A549 treated with ZK216348 at 1 μM for 4 hours (cell line): Measurements from ENCODE around the gene NFYC. TPM values are rescaled to one million over a fixed set of nuclear protein-coding genes. Genes with fewer than 3 reads are reported as not detected.

Experiments used
- total RNA-seq: library from RNA; stranded (reverse); fragments of 200-300 nt; extraction: Qiagen RNA extraction; gene quantifications from 5 replicates; pipeline ENCODE4 v1.2.3, GENCODE V29; 2022; ENCODE audit warnings: low read depth

NFYC gene
- 37.2 to 42.8 TPM (median 39.0 TPM) in 5 replicates for total RNA-seq

DNA sequence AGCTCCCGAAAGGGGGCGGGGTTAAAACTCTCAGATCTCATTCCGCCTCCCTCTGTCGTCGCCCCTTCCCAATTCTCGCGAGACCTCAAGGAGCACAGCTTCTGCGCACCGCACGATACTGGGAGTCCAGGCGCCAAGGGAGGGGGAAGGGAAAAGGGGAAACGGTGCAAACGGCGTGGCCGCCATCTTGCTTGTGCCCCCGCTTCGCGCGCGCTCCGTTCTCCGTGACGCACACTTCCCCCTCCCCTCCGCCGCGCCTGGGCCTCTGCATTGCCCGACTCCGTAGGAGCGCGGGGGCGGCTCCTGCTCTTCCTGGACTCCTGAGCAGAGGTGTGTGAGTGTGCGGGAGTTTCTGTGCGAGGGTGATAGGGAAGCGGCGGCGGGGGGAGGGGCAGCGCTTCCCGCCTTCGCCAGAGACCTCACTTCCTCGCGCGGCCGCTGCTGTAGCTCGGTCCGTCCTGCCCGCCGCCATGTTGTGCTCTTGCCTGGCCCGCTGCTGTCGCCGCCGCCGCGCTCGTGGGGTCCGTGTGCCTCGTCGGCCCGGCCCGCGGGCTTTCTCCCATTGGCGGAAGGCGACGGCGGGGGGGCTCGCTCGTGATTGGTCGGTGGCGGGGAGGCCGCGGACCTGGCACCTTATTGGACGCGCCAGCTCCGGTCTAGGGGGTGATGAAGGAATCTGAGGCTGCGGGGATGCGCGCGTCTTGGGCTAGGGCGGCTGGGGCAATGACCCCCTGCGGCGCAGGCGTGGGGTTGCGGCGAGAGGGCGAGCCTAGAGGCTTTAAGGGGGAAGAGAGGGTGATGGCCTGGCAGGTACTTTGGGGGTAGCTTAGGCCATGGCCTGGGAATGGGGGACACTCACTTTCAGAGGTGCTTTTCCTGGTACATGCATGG, at the start of gene NFYC:
Gene NFYC, plus strand, starts transcription at position 167 of the 891 bp plus-strand sequence. CDS start 47,140 bp downstream, outside the sequence.

DNA sequence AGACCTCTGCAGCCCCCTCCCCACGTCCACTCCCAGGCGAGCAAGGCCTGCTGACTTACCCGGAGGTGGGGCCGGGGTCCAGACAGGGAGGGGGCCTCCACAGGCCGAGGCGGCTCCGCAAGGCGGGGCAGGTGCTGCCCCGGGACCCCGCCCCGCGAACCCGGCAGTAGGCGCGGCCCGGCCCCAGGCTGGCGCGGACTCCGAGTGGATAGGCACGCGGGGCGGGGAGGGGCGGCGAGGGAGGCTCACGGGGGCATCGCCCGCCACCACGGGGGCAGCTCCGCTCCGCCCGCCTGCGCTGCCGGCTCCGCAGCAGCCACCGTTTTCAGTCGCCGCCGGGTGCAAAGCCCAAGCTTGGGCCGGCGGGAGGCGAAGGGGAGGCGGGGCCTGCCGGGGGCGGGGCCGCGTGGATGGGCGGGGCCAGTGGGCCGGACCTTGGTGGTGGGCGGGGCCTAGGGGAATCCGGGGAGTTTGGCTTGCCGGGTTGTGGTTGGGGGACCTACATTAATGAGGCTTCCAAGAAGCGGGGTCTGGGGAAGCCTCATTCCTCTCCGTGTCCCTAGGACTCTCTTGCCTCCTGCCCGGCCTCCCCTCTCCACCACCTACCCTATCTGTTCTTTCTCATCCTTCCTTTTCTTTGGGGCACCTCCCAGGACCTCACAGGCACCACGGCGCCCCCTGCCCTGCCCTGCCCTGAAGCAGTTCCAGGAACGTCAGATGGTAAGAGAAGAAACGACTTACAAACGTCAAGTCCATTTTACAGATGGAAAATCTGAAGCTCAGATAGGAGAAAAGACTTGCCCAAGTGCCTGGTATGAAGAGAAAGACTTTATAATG, 26.0 kb upstream of the NFYC start, which contains the start of gene RIMS3:
Gene RIMS3, minus strand, starts transcription at position 348 of the 837 bp plus-strand sequence. CDS start 23,757 bp downstream, outside the sequence.

DNA sequence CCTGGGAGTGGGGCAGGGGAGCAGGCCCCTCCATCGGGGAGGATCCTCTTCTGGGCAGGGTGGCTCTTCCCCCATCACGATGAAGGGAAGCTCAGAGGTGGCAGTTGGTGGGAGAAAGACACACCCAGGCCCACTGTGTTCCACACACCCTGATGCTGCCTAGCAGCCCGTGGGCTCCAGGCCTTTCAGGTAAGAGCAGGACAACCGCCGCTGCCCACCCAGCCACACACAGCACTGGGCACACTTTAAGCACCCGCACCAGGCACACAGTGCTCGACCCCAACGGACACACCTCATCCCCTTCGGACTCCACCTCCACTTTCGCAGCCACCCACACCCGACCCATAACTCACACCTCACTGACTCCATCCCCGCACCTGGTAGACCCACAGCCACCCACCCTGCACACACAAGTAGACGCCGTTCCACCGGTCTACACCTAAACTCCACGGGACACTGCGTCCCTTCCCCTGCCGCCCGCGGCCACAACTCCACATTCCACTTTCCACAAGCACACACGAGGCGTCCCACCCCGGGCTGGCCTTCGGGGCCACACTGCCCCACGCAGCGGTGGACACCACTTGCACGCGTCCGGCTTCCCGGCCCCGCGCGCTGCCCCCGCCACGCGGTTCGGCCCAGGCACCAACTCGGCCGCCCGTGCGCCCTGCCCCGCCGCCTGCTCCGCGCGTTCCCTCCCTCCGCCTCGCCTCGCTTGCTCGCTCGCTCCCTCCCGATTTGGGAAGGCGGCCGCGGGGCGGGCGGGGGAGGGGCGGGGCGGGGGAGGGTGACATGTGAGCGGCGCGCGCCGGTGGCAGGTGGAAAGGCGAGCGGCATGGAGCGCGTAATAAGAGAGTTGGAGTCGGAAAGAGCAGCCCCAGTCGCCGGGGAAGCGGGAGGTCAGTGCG, 91.7 kb downstream of the NFYC start, which contains the start of gene KCNQ4:
Gene KCNQ4, plus strand, starts transcription at position 787 of the 905 bp plus-strand sequence. CDS start 307 bp downstream, outside the sequence.

Other genes with a start within 250 kb of the NFYC start
- gene ZFP69B, start 241.2 kb upstream of the NFYC start, total RNA-seq = 1.5 to 3.0 TPM (median 1.8 TPM) in 5 replicates
- gene ZFP69, start 214.4 kb upstream of the NFYC start, total RNA-seq = not detected in 5 replicates
- gene EXO5, start 182.9 kb upstream of the NFYC start, total RNA-seq = 3.2 to 5.1 TPM (median 4.0 TPM) in 5 replicates
- 1.5 to 3.2 TPM (median 2.2 TPM) in 5 replicates for gene ZNF684, start 160.1 kb upstream of the NFYC start, total RNA-seq
- 0.75 to 1.3 TPM (median 1.2 TPM) in 5 replicates for gene RIMS3, start 26.0 kb upstream of the NFYC start, total RNA-seq
- gene KCNQ4, start 92.1 kb downstream of the NFYC start, total RNA-seq = 0.19 to 0.33 TPM (median 0.25 TPM) in 5 replicates
- gene CITED4, start 170.7 kb downstream of the NFYC start, total RNA-seq = 39.5 to 126 TPM (median 106 TPM) in 5 replicates